Glutamatergic neuron (in vitro differentiated cells): ENCODE data around the gene RALGPS2. TPM values are rescaled to one million over a fixed set of nuclear protein-coding genes. Genes with fewer than 3 reads are reported as not detected.
A peak's percentile ranks its signal among the peaks of the same experiment; 100 is the strongest.

Experiments
- DNase-seq: peaks from one replicate; pipeline ENCODE4 v3.0.0; 2022
- H3K27ac Mint-ChIP-seq: one replicate; pipeline ENCODE4 v1.8.0; 2020; ENCODE audit warnings: mild to moderate bottlenecking, mixed read lengths, inconsistent platforms; ENCODE audit not compliant: unreplicated experiment
- H3K27me3 Mint-ChIP-seq: one replicate; pipeline ENCODE4 v1.8.0; 2020; ENCODE audit warnings: mild to moderate bottlenecking, moderate library complexity, mixed read lengths, inconsistent platforms; ENCODE audit not compliant: unreplicated experiment
- H3K36me3 Mint-ChIP-seq: one replicate; pipeline ENCODE4 v1.8.0; 2020; ENCODE audit warnings: mild to moderate bottlenecking, mixed read lengths, inconsistent platforms; ENCODE audit not compliant: unreplicated experiment
- H3K4me1 Mint-ChIP-seq: one replicate; pipeline ENCODE4 v1.8.0; 2020; ENCODE audit warnings: mild to moderate bottlenecking, low read depth, mixed read lengths, inconsistent platforms; ENCODE audit not compliant: unreplicated experiment
- H3K4me3 Mint-ChIP-seq: one replicate; pipeline ENCODE4 v1.8.0; 2020; ENCODE audit warnings: mild to moderate bottlenecking, mixed read lengths, inconsistent platforms; ENCODE audit not compliant: unreplicated experiment
- H3K9me3 Mint-ChIP-seq: one replicate; pipeline ENCODE4 v1.8.0; 2020; ENCODE audit warnings: mild to moderate bottlenecking, moderate library complexity, mixed read lengths, inconsistent platforms; ENCODE audit not compliant: unreplicated experiment
- total RNA-seq: library from RNA; stranded (reverse); fragmentation: NEBNext Ultra II Directional; extraction: Animal tissue kit (Norgen Biotek cat#: 25700); gene quantifications from one replicate; pipeline ENCODE4 v1.2.1, GENCODE V29; 2021; ENCODE audit not compliant: unreplicated experiment
- TF ChIP-seq, protein P1 (sequence below): fragments of 200-600 bp; sonication (generic); IDR thresholded peaks from one replicate; pipeline ENCODE4 v1.5.0; 2021; ENCODE audit not compliant: partially characterized antibody, unreplicated experiment

The RALGPS2 gene
- total RNA-seq, 1 donor from 2014 or later = 17.9 TPM

DNA sequence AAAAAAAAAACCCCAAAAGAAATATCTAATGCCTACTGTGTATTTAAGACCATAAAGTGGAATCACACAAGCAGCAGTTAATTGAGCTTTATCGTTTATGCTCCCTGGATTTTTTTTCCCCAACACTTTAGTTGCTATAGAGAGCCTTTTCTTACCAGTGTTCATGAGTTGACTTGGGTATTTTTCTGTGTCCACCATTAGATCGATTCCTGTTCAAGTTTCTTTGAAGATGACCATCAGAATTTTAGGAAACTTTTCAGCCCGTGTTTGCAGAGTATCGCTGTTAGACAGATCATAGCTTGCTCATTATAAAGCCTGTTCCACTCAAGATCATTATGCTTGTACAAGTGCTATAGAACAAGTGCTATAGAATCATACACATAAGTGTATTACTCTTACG, 1.5 kb downstream of the RALGPS2 start:
- peaks cover 2% of the 10 kb centered on the region for H3K4me1 Mint-ChIP-seq
- no peak overlapping the region for H3K27ac Mint-ChIP-seq
- H3K9me3 Mint-ChIP-seq = peaks cover 5% of the 10 kb centered on the region
- TF ChIP-seq, protein P1, sequence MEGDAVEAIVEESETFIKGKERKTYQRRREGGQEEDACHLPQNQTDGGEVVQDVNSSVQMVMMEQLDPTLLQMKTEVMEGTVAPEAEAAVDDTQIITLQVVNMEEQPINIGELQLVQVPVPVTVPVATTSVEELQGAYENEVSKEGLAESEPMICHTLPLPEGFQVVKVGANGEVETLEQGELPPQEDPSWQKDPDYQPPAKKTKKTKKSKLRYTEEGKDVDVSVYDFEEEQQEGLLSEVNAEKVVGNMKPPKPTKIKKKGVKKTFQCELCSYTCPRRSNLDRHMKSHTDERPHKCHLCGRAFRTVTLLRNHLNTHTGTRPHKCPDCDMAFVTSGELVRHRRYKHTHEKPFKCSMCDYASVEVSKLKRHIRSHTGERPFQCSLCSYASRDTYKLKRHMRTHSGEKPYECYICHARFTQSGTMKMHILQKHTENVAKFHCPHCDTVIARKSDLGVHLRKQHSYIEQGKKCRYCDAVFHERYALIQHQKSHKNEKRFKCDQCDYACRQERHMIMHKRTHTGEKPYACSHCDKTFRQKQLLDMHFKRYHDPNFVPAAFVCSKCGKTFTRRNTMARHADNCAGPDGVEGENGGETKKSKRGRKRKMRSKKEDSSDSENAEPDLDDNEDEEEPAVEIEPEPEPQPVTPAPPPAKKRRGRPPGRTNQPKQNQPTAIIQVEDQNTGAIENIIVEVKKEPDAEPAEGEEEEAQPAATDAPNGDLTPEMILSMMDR = no peak
- no peak for DNase-seq
- peaks cover 9% of the 10 kb centered on the region for H3K27me3 Mint-ChIP-seq
- H3K4me3 Mint-ChIP-seq = peak overlapping the region; percentile 93
- H3K36me3 Mint-ChIP-seq = no peaks in the 10 kb centered on the region

DNA sequence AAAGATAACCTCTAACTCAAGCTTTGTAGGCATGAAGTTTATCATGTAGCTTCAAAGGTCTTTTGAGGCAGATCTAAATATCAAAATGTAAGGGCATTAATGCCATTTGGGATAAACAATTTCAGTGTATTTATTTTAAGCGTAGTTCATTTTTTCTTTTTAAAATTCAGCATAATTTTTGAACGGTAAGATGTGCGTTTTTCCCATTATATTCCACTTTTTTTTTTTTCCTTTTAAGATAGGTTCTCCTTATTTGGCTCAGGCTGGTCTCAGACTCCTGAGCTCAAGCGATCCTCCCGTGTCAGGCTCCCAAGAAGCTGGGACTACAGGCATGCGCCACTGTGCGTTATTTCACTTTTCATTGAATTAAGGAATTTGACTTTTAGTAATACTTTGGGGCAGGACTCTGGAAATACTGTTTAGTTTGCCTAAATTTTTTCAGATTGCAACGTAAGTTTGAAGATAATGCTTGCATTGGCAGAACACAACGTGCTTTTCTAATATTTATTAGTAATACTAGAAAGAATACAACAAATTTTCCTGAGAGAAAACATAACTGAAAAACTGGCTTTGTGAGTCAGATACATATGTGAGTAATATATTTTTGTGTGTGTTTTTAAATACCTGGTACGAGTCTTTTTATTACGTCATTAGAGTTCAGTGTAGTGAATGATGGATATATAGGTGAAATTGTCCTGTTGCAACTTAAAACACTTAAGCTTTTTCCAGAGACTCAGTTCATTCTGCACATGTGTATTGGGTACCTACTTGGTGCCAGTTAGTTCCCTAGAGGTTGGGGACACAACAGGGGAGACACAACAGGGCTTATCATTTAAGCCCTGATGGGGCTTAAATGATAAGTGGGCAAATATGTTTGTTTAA, 2.2 kb downstream of the RALGPS2 start:
- Mint-ChIP-seq H3K36me3 (peaks cover 6% of the 10 kb centered on the region), H3K27me3 (peaks cover 9% of the 10 kb centered on the region), H3K4me3 (no peak overlapping the region), H3K27ac (no peak overlapping the region), H3K4me1 (peaks cover 2% of the 10 kb centered on the region), H3K9me3 (peaks cover 7% of the 10 kb centered on the region)
- DNase-seq = no peak
- TF ChIP-seq, protein P1 = no peak

DNA sequence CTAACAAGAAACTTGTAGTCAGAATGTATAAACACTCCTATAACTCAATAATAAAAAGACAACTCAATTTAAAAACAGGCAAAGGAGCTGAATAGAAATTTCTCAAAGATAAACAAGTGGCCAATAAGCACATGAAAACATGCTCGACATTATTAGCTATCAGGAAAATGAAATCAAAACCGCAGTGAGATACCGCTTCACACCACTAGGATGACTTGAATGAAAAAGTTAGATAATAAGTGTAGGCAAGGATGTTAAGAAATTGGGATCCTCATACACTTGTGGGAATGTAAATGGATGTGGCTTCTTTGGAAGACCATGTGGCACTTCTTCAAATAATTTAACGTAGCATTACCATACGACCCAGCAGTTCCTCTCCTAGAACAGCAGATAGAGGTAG, 8.9 kb downstream of the RALGPS2 start:
- DNase-seq = no peak
- peaks cover 3% of the 10 kb centered on the region for H3K9me3 Mint-ChIP-seq
- no peaks in the 10 kb centered on the region for H3K27me3 Mint-ChIP-seq
- no peaks in the 10 kb centered on the region for H3K4me1 Mint-ChIP-seq
- no peak overlapping the region for H3K27ac Mint-ChIP-seq
- H3K4me3 Mint-ChIP-seq = no peak overlapping the region
- TF ChIP-seq, protein P1 = peak; percentile 72
- H3K36me3 Mint-ChIP-seq = peaks cover 6% of the 10 kb centered on the region

DNA sequence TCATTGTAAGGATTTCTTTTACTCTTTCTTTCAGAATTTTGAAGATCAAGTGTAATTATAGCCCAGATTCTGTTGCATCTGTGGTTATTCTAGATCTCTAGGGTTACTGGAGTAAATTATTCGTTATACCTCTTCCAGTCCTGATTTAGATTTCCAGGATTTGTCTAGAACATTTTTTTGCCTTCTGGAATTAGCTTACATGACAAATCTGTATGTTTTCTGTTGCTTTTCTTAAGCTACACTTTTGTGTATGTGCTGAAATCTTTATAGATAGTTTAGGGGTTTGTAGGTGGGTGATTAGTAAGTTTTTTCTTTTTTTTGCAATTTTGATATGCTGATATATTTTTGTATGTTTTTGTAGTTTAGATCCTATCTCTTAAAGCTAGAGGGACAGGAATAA, 13.7 kb downstream of the RALGPS2 start:
- no peak for DNase-seq
- no peak overlapping the region for H3K27ac Mint-ChIP-seq
- H3K9me3 Mint-ChIP-seq = peaks cover 2% of the 10 kb centered on the region
- no peak overlapping the region for H3K4me3 Mint-ChIP-seq
- H3K4me1 Mint-ChIP-seq = peaks cover 4% of the 10 kb centered on the region
- TF ChIP-seq, protein P1 = no peak
- peaks cover 16% of the 10 kb centered on the region for H3K36me3 Mint-ChIP-seq
- H3K27me3 Mint-ChIP-seq = no peaks in the 10 kb centered on the region

DNA sequence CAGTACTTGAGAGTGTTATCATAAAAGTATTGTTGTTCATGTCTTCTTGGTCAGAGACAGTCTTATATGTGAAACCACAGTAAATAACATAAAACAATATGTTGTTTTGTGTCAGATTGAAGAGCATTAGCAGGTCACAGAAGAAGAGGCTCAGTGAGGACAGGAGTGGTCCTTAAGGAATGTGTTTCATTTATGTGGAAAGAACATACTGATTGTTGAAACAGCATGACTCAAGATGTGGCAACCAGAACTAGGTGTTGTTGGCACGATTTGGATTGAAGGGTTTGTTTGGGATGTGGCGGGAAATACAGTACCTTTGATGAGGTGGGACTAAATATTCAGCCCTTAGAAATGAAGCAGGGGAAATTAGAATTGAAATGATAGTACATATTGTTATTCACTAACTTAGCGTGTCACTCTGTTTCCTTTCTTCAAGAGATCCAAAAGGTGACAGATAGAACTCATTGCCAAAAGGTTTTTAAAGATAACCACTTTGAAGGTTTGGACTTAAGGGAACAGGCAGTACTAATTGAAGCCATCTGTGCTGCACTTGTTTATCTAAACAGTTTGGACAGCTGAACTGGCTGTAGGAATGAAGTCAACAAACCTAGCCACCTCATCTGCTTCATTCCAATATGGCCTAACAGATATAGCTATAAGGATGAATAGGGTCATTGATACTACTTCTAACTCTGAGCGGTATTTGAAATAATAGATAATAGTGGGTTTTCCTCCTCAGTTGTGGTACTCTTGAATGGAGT, 14.4 kb downstream of the RALGPS2 start:
- no peak for DNase-seq
- peaks cover 2% of the 10 kb centered on the region for H3K9me3 Mint-ChIP-seq
- TF ChIP-seq, protein P1 = no peak
- no peak overlapping the region for H3K27ac Mint-ChIP-seq
- H3K4me3 Mint-ChIP-seq = no peak overlapping the region
- H3K27me3 Mint-ChIP-seq = no peaks in the 10 kb centered on the region
- peaks cover 19% of the 10 kb centered on the region for H3K36me3 Mint-ChIP-seq
- peaks cover 4% of the 10 kb centered on the region for H3K4me1 Mint-ChIP-seq
